Activated naive CD4-positive, alpha-beta T cell treated with anti-CD3 and anti-CD28 coated beads for 36 hours (primary cell): ENCODE data around the gene GJC1. TPM values are rescaled to one million over a fixed set of nuclear protein-coding genes. Genes with fewer than 3 reads are reported as not detected.

Experiments used
- CTCF ChIA-PET: fragments of 350-600 bp; sonication (Branson Sonifier 250); formaldehyde crosslinking; loops from one replicate; lab custom pipeline; 2021; ENCODE audit warnings: antibody characterized with exemption; lab: Charles Lee
- DNase-seq: peaks from one replicate; pipeline ENCODE4 v3.0.0-alpha.2; 2020
- H3K27ac Mint-ChIP-seq: one replicate; pipeline ENCODE4 v1.8.0; 2021; ENCODE audit warnings: mild to moderate bottlenecking, mixed read lengths
- H3K27me3 Mint-ChIP-seq: one replicate; pipeline ENCODE4 v1.8.0; 2021; ENCODE audit warnings: low read depth, mixed read lengths
- H3K36me3 Mint-ChIP-seq: one replicate; pipeline ENCODE4 v1.8.0; 2021; ENCODE audit warnings: low read depth, mixed read lengths
- H3K4me1 Mint-ChIP-seq: one replicate; pipeline ENCODE4 v1.8.0; 2021; ENCODE audit warnings: low read depth, mixed read lengths
- H3K4me3 Mint-ChIP-seq: one replicate; pipeline ENCODE4 v1.8.0; 2021; ENCODE audit warnings: mild to moderate bottlenecking, moderate library complexity, mixed read lengths
- H3K9me3 Mint-ChIP-seq: one replicate; pipeline ENCODE4 v1.8.0; 2021; ENCODE audit warnings: mixed read lengths
- intact Hi-C: fragments of 100-400 bp; cut with micrococcal nuclease; formaldehyde crosslinking; loops from one replicate; pipeline ENCODE4 v1.15.1; 2023
- total RNA-seq, 2 experiments: library from RNA; stranded (reverse); gene quantifications; one replicate each; pipeline ENCODE4 v1.2.3, GENCODE V29; 2021

GJC1 gene
- total RNA-seq, 2 experiments from 2014 or later = 2.5 TPM

DNA sequence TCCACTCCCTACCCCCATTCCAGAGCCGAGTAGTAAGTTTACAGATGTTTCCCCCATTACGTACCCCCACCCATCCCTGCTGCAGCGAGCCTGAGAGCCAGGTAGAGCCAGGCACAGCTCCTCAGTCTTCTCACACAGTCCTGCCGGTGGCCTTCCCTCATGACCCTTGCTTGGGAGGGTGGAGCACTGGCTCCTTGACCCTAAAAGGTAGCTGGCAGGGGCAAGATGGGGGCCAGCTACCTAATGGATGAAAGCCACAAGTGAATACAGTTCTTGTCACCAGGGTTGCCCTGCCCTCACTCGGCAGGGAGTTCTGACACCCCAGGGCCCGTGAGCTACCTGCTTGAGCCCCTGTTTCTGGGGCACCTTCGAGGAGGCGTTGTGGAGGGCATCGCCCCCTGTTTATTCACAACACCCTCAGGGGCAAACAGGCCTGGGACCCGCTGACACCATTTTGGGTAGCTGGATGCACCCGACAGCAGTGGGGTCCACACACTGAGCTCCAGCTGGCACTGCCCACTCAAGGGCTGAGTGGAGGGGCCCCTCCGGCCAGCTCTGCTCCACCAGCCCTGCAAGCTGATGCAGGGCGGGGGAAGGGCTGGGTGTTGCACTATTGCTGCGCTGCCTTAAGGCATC lies 49.1 kb downstream of the GJC1 start:
- Mint-ChIP-seq H3K27ac (no peak overlapping the region), H3K4me1 (peaks cover 2% of the 10 kb centered on the region), H3K9me3 (no peaks in the 10 kb centered on the region), H3K27me3 (no peaks in the 10 kb centered on the region), H3K4me3 (no peak overlapping the region), H3K36me3 (no peaks in the 10 kb centered on the region)
- CTCF ChIA-PET = interaction anchor here (0.6 to 11.2 kb wide), 4 partner anchors 10 to 84 kb away, joined by 3 to 147 read pairs (median 4); no protein-coding TSS in a partner anchor
- no peak for DNase-seq
- intact Hi-C loops = no loop called here

DNA sequence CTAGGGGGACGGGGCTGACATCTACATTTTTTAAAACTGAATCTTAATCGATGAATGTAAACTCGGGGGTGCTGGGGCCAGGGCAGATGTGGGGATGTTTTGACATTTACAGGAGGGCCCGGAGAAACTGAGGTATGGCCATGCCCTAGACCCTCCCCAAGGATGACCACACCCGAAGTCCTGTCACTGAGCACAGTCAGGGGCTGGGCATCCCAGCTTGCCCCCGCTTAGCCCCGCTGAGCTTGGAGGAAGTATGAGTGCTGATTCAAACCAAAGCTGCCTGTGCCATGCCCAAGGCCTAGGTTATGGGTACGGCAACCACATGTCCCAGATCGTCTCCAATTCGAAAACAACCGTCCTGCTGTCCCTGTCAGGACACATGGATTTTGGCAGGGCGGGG lies 49.9 kb downstream of the GJC1 start:
- Mint-ChIP-seq H3K4me3 (no peak overlapping the region), H3K36me3 (no peaks in the 10 kb centered on the region), H3K4me1 (peaks cover 2% of the 10 kb centered on the region), H3K27ac (no peak overlapping the region), H3K27me3 (no peaks in the 10 kb centered on the region), H3K9me3 (no peaks in the 10 kb centered on the region)
- intact Hi-C loops = no loop called here
- no peak for DNase-seq
- CTCF ChIA-PET = interaction anchor here (0.6 to 11.2 kb wide), 15 partner anchors 8 to 146 kb away, joined by 3 to 147 read pairs (median 4); no protein-coding TSS in a partner anchor

DNA sequence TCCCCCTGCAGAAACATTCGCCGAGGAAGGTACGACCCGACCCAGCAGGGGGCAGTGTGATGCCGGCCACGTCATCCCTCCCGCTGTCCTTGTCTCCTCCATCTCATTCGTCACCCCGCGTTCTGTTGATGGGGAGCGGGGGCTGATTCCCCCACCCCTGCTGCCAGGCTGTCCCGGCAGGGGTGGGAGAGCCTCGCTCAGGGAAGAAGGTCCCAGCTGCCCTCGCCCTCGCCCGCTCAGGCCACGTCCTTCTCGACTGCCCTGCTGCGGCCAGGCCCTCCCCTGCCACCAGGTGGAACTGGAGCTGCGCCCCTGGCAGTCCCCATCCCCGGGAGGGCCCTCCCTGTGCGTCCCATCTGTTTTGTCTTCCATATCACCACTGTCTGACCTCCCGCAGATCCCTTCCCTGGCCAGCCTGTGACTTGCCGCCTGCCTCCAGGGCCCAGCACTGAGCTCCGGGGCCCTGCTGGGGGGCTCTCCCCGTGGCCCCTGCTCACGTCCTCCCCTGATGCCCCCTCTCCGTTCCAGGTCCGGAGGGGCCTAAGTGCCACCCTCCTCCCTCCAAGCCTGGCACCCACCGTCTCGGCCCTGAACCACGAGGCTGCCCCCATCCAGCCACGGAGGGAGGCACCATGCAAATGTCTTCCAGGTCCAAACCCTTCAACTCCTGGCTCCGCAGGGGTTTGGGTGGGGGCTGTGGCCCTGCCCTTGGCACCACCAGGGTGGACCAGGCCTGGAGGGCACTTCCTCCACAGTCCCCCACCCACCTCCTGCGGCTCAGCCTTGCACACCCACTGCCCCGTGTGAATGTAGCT lies 50.7 kb downstream of the GJC1 start:
- Mint-ChIP-seq H3K27ac (no peak overlapping the region), H3K9me3 (no peaks in the 10 kb centered on the region), H3K27me3 (no peaks in the 10 kb centered on the region), H3K4me3 (peak overlapping the region; percentile 21), H3K4me1 (peaks cover 2% of the 10 kb centered on the region), H3K36me3 (no peaks in the 10 kb centered on the region)
- intact Hi-C loops = loop anchor here (1.0 to 10.0 kb wide), 4 partner anchors 52 to 415 kb away; partner anchors contain the start of gene KIF18B
- peak; percentile 89 for DNase-seq
- CTCF ChIA-PET = interaction anchor here (0.6 to 11.2 kb wide), 22 partner anchors 8 to 146 kb away, joined by 3 to 147 read pairs (median 4); no protein-coding TSS in a partner anchor

DNA sequence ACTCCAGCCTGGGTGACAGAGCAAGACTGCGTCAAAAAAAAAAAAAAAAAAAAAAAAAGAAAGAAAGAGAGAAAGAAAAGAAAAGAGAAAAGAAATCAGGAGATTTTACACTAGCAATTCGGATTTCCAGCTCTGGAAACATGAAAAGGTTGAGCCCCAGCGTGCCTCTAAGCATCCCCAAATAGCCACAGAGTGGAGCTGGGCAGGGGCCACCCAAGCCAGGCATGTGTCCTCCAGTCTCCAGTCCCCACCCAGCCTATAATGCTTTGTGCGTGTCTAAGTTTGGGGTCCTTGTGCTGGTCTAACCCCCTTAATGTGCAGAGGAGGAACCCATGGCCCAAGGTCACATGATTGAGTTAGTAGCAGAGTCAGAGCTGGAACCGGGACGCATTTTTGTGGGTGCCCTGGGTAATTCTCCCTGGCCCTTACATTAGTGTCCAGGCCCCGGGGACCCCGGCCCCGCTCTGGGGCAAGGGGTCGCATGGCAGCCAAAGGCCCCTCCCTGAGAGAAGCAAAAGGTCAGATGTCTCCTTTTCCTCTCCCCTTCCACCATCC lies 51.4 kb downstream of the GJC1 start:
- Mint-ChIP-seq H3K4me1 (peaks cover 2% of the 10 kb centered on the region), H3K36me3 (no peaks in the 10 kb centered on the region), H3K27me3 (no peaks in the 10 kb centered on the region), H3K4me3 (no peak overlapping the region), H3K27ac (no peak overlapping the region), H3K9me3 (no peaks in the 10 kb centered on the region)
- DNase-seq = no peak
- CTCF ChIA-PET = interaction anchor here (0.7 to 11.2 kb wide), 17 partner anchors 16 to 110 kb away, joined by 3 to 147 read pairs (median 4); partner anchors contain the start of gene DBF4B
- intact Hi-C loops = loop anchor here (1.0 to 10.0 kb wide), 4 partner anchors 53 to 416 kb away; partner anchors contain the start of gene KIF18B

DNA sequence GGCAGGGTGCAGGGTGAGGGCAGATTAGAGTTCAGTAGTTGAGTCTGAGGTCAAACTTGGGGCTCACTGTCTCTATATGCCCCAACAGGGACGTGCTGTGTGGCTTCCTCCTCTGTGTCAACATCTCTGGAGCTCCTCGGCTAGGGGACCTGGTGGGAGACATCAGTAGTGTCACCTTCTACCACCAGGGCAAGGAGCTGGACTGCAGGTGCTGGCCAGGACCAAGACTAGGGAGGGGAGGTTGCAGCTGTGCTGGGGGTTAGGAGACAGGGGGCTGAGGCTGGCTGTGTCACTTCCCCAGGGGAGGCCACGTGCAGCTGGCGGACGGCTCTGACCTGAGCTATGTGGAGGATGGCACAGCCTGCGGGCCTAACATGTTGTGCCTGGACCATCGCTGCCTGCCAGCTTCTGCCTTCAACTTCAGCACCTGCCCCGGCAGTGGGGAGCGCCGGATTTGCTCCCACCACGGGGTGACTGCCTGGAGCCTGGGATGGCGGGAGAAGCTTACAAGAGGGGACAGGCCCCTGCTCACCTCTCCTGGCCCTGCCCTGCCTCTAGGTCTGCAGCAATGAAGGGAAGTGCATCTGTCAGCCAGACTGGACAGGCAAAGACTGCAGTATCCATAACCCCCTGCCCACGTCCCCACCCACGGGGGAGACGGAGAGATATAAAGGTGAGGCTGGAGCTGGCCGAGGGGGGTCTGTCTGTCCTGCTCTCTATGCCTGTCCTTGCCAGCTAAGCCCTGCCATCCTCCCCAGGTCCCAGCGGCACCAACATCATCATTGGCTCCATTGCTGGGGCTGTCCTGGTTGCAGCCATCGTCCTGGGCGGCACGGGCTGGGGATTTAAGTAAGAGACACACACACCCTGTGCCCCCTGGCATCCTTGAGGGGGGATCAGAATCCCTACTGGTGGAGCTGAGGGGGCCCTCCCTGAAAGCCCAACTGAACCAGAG lies 52.4 kb downstream of the GJC1 start:
- Mint-ChIP-seq H3K27ac (no peak overlapping the region), H3K27me3 (no peaks in the 10 kb centered on the region), H3K4me1 (peaks cover 2% of the 10 kb centered on the region), H3K9me3 (no peaks in the 10 kb centered on the region), H3K4me3 (no peak overlapping the region), H3K36me3 (no peaks in the 10 kb centered on the region)
- CTCF ChIA-PET = interaction anchor here (0.6 to 11.2 kb wide), 13 partner anchors 17 to 376 kb away, joined by 3 to 147 read pairs (median 4); partner anchors contain the start of gene DBF4B
- intact Hi-C loops = loop anchor here (10.0 kb wide), 1 partner anchor 417 kb away; no protein-coding TSS in a partner anchor
- DNase-seq = no peak

GRCh38 chr17:44776628-44777393 lies 53.3 kb downstream of the GJC1 start:
- no peaks in the 10 kb centered on the region for H3K36me3 Mint-ChIP-seq
- H3K27me3 Mint-ChIP-seq = peaks cover under 1% of the 10 kb centered on the region
- intact Hi-C loops = loop anchor here (10.0 kb wide), 1 partner anchor 418 kb away; no protein-coding TSS in a partner anchor
- no peak overlapping the region for H3K4me3 Mint-ChIP-seq
- CTCF ChIA-PET = interaction anchor here (0.6 to 11.2 kb wide), 6 partner anchors 34 to 1178 kb away, joined by 3 to 147 read pairs (median 4); no protein-coding TSS in a partner anchor
- DNase-seq = no peak
- no peaks in the 10 kb centered on the region for H3K9me3 Mint-ChIP-seq
- H3K27ac Mint-ChIP-seq = no peak overlapping the region
- peaks cover 2% of the 10 kb centered on the region for H3K4me1 Mint-ChIP-seq

DNA sequence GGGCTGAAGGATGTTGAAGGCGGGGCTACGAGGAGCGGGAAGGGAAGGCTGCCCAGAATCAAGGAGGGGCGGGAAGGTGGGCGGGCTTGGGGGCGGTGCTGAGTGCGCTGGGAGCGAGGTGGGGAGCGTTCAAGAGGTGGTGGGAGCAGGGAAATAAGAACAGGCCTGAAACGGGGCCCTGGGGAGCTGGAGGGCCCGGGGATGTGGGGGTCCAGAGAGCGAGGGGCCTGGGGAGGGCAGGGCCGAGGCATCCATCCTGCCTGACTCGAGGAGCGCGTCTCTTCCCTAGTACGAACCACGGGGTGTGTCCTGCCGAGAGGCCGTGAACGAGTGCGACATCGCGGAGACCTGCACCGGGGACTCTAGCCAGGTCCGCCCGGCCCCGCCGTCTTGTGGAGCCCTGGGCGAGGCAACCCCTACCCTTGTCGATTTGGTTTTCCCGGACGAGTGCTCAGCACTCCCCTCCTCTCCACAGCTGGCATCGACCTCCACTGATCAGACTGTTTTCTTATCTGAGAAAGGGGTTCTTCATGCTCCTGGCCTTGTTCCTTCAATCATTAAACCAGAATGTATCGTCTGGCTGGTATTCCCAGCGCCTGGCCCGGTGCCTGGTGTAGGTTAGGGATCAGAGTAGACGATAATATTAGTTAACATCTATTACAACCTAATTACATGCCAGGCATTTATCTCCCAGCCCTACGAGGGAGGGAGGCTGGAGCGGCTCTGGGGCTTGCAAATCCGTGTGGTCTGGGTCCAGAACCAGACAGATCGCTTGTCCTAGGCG lies 54.1 kb downstream of the GJC1 start:
- Mint-ChIP-seq H3K4me1 (peaks cover 2% of the 10 kb centered on the region), H3K4me3 (peak overlapping the region; percentile 83), H3K27me3 (peaks cover 4% of the 10 kb centered on the region), H3K9me3 (no peaks in the 10 kb centered on the region), H3K27ac (no peak overlapping the region), H3K36me3 (no peaks in the 10 kb centered on the region)
- no peak for DNase-seq
- CTCF ChIA-PET = interaction anchor here (0.6 to 11.2 kb wide), 15 partner anchors 13 to 1179 kb away, joined by 3 to 147 read pairs (median 4); no protein-coding TSS in a partner anchor
- intact Hi-C loops = loop anchor here (1.0 to 10.0 kb wide), 10 partner anchors 53 to 419 kb away; partner anchors contain the start of genes ACBD4, CCDC43, EFTUD2 and HEXIM2

- no peaks in the 10 kb centered on the region for H3K9me3 Mint-ChIP-seq
- H3K27me3 Mint-ChIP-seq = peaks cover 7% of the 10 kb centered on the region
- CTCF ChIA-PET = interaction anchor here (0.6 to 11.2 kb wide), 15 partner anchors 12 to 247 kb away, joined by 3 to 147 read pairs (median 4); no protein-coding TSS in a partner anchor
- DNase-seq = peak; percentile 99
- peaks cover 2% of the 10 kb centered on the region for H3K4me1 Mint-ChIP-seq
- H3K36me3 Mint-ChIP-seq = no peaks in the 10 kb centered on the region
- H3K27ac Mint-ChIP-seq = no peak overlapping the region
- intact Hi-C loops = loop anchor here (1.0 to 10.0 kb wide), 10 partner anchors 54 to 420 kb away; partner anchors contain the start of genes ACBD4, CCDC43, EFTUD2 and HEXIM2
- H3K4me3 Mint-ChIP-seq = peak overlapping the region; percentile 83
Observed at GRCh38 chr17:44775136-44775837, 54.8 kb downstream of the GJC1 start.

- H3K36me3 Mint-ChIP-seq = no peaks in the 10 kb centered on the region
- H3K27ac Mint-ChIP-seq = no peak overlapping the region
Observed at GRCh38 chr17:44774271-44775135, 55.6 kb downstream of the GJC1 start.

More at GRCh38 chr17:44774271-44775135, 55.6 kb downstream of the GJC1 start:
- H3K4me1 Mint-ChIP-seq = peaks cover 2% of the 10 kb centered on the region
- peak overlapping the region; percentile 83 for H3K4me3 Mint-ChIP-seq
- peaks cover 7% of the 10 kb centered on the region for H3K27me3 Mint-ChIP-seq
- intact Hi-C loops = loop anchor here (1.0 to 10.0 kb wide), 10 partner anchors 54 to 420 kb away; partner anchors contain the start of genes ACBD4, CCDC43, EFTUD2 and HEXIM2
- H3K9me3 Mint-ChIP-seq = no peaks in the 10 kb centered on the region
- DNase-seq = peak; percentile 93
- CTCF ChIA-PET = interaction anchor here (0.7 to 11.2 kb wide), 9 partner anchors 11 to 248 kb away, joined by 3 to 147 read pairs (median 4); no protein-coding TSS in a partner anchor
